Peyer's patch (tissue), 4 donors: ENCODE measurements around the gene CST6.

Source experiments
- POLR2A ChIP-seq, 2 donors: fragments of 450-650 bp; IDR thresholded peaks; one replicate each; pipeline ENCODE4 v1.5.1; 2017; ENCODE audit warnings: antibody characterized with exemption in 2 of 2, mild to moderate bottlenecking in 2 of 2, moderate library complexity in 2 of 2
- TF ChIP-seq, protein P1 (sequence below), 6 experiments: fragments of 450-650 bp in 4 of 6; fragments of 200-600 bp in 2 of 6; sonication (generic) in 1 of 6; IDR thresholded peaks; one replicate each; pipeline ENCODE4 v1.5.1; 2017 to 2019; ENCODE audit warnings: antibody characterized with exemption in 6 of 6, mild to moderate bottlenecking in 3 of 6, moderate library complexity in 1 of 6

DNA sequence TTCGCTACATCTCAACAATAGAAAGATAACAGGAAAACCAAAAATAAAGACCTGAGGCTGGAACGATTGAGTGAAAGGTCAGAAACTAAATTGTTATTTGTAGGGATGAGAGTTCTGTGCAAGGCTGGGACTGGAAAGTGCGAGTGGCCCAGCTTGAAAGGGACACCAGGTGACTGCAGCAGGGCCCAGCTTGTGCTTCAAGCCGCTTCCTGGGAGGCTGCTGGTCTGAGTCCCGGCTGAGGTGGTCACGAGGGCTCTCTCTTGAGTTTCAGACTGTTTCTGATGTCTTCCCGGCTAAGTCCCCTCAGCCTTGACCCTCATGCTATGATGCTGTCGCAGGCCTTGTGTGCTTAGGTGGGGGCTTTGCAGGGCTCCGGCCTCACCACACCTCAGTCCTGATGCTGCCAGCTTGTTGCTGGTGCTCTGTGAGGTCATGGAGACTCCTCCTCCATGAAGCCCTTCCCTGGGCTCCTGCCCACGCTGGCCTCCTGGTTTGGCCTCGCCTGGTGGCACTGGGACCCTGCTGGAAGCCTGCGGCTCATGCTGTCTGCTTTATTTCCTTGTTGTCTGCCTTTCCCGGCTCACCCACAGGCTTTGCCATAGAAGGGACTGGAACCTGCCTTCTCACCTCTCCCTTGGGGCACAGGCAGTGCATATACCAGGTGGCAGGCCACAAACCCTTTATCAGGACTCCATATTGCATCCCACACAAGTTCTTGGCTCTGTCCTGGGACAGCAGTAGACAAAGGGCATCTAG, 5.5 kb upstream of the CST6 start:
- TF ChIP-seq, protein P1, sequence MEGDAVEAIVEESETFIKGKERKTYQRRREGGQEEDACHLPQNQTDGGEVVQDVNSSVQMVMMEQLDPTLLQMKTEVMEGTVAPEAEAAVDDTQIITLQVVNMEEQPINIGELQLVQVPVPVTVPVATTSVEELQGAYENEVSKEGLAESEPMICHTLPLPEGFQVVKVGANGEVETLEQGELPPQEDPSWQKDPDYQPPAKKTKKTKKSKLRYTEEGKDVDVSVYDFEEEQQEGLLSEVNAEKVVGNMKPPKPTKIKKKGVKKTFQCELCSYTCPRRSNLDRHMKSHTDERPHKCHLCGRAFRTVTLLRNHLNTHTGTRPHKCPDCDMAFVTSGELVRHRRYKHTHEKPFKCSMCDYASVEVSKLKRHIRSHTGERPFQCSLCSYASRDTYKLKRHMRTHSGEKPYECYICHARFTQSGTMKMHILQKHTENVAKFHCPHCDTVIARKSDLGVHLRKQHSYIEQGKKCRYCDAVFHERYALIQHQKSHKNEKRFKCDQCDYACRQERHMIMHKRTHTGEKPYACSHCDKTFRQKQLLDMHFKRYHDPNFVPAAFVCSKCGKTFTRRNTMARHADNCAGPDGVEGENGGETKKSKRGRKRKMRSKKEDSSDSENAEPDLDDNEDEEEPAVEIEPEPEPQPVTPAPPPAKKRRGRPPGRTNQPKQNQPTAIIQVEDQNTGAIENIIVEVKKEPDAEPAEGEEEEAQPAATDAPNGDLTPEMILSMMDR (IDR thresholded peaks at IDR 0.05) = no peak
- no peak for TF ChIP-seq POLR2A (IDR thresholded peaks at IDR 0.05)
